Cerebellar nuclear complex (tissue), 1 donor: ENCODE results near the gene RNF44.
"Not testable (repeated sequence)": the region's sequence is repeated elsewhere in the genome, so short reads cannot be mapped to it uniquely, and the experiment has no call there.

Experiments used
- DNase-seq, 2 experiments: peaks; one replicate each; lab custom pipeline; 2025; lab: John Stamatoyannopoulos, UW

The RNF44 gene

DNA sequence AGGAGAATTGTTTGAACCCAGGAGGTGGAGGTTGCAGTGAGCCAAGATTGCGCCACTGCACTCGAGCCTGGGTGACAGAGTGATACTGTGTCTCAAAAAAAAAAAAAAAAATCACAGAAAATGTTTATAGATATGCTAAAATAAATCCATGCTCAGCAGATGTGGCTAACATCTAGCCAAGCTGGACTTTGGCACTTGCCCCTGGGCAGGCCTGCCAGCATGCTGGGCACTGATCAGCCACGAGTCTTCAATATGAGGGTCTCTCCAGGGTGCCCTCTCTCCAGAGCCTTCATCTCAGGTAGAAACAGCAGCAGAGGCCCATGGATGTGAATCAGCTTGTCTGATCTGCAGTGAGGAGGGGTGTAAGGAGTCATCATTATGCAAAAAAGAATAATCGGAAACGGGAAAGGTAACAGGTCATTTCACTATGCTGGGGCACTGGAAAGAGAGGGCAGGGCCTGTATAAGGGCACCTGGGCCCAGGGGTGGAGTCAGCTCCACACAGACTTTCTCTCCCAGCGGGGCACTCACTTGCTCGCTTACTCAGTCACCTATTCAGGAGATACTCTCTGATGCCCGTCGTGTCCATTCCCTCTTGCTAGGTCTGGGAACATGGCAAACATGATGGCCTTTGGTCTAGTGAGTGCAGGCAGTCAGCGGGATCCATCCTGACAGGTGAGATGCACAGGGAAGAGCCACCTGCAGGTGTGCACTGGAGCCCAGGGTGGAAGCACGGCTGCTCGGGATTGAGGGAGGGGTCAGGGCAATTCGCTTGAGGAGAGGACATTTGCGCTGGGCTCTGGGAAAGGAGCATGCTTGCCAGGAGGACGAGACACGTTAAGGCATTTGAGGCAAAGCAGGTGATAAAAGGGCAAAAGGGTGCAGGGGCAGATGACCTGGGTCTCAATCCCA lies 17.1 kb downstream of the RNF44 start:
- no peak for DNase-seq

DNA sequence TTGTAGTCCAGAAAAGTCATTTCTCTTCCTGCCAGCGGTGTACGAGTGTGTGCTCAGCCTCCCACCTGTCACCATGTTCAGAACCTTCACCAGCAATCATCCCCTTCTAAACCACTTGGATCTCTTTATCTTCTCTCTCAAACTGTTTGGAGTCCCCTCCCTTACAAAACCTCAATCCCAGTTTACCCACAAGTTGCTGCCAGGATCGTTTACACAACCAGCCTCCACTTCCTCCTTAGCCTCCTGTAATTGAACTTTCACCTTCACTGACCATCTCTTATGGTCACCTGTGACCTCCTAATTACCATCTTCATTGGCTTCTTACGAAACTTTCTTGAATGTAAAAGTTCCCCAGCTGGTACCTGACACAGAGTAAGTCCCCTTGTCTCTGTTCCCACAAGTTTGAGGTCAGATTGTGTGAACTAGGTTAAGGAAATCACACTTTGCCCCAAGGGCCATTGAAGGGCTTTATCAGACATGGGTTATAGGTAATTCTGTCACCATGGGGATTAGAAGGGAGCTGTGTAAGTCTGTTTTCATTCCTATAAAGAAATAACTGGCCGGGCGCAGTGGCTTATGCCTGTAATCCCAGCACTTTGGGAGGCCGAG lies 20.0 kb downstream of the RNF44 start:
- no peak for DNase-seq

GRCh38 chr5:176515396-176515795 lies 21.8 kb downstream of the RNF44 start:
- DNase-seq = no peak

- DNase-seq = no peak
Observed at GRCh38 chr5:176514244-176514950, 22.8 kb downstream of the RNF44 start.

- DNase-seq = no peak
Observed at GRCh38 chr5:176513788-176514187, 23.4 kb downstream of the RNF44 start.

GRCh38 chr5:176508603-176509002 lies 28.6 kb downstream of the RNF44 start:
- DNase-seq = no peak

DNA sequence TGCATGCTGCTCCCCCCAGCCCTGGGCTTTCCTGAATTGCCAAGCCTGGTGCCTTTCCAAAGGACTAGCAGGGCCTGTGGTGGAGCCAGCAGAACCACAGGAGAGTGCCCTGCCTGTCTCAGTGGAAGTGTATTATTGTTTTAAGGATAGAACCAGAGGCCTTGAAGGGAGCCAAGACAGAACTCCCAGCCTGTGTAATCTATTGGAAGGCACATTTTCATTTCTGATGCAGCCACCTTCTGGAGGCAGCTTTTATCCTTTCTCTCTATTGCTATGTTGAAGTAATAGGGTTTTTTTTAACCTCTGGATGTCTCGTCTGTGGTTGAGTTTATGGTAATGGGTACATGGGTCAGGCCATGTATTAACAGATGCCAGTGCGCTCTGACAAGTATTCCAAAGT lies 29.3 kb downstream of the RNF44 start:
- DNase-seq = no peak

GRCh38 chr5:176503496-176503895 lies 33.7 kb downstream of the RNF44 start:
- DNase-seq = no peak

GRCh38 chr5:176501333-176501732 lies 35.9 kb downstream of the RNF44 start:
- no peak for DNase-seq

GRCh38 chr5:176500511-176500910 lies 36.7 kb downstream of the RNF44 start:
- no peak for DNase-seq

- DNase-seq = no peak
Observed at GRCh38 chr5:176499273-176499672, 37.9 kb downstream of the RNF44 start.

GRCh38 chr5:176497852-176498251 lies 39.4 kb downstream of the RNF44 start:
- no peak for DNase-seq

DNA sequence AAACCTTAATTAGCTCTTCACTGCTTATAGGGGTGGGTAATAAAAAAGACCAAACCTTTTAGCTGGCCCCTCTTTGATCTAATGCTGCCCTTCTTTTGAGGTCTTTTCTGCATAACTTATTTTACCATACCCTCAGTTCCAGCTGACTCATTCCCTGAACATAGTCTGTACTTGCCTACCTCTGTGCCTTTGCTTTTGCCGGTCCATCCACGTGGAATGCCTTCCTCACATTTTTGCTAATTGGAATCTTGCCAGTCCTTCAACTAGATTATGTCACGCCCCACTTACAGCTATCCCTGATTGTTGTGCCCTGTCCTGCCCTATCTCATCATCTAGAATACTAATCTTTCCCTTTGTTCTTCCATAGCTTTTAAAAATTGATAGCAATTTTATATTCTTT lies 44.8 kb downstream of the RNF44 start:
- DNase-seq = no peak

DNA sequence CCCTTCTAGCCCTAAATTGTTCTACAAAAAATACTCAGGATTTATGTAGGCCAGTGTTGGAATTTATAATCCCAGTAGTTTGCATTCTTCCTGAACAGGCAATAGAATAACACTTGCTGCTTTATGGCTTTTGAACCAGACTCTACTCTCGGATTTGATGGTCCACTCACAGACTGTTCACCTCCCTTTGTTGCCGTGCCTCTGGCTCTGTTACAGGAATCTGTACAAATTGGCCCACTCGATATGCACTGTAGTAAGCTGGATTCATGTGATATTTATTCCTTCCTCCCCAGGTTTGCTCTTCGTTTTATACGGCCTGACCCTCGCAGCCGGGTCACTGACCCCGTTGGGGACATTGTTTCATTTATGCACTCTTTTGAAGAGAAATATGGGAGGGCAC lies 45.3 kb downstream of the RNF44 start:
- no peak for DNase-seq

DNA sequence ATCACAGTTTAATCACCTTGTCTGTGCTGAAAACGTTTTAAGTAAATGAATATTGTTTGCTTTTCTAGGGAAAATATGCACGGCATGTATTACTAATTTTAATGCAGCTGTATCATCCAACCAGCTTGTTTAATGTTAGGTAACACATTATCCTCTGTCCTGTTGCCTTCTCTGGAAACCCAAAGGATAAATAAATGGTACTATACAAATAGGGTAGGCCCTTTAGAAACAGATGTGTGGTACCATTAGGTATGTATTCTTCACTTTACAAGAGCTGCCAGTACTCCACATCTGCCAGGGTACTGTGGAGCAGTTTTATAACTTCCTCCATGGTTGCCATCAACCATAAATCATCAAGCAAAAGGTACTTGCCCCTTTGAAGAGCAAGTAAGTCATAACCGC lies 46.1 kb downstream of the RNF44 start:
- no peak for DNase-seq

DNA sequence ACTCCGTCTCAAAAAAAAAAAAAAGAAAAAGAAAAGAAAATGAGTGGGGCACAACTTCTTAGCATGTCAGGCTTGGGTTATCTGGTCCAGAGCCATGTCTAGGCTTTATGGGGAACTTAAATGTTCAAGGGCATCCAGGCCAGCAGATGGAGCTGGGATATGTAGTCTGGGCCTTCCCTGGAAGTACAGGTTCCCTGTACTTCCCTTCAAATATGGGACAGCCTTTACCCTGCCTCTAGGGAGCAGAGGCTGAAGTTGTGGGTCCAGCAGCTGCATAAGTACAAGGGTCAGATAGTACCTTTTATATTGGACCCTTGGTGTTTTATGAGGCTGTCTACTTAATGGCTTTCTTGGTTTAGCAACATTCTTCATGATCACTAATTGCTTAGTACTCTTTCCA lies 46.9 kb downstream of the RNF44 start:
- DNase-seq = no peak

GRCh38 chr5:176489077-176489476 lies 48.1 kb downstream of the RNF44 start:
- no peak for DNase-seq

GRCh38 chr5:176487160-176487559 lies 50.0 kb downstream of the RNF44 start:
- not testable (repeated sequence) for DNase-seq

DNA sequence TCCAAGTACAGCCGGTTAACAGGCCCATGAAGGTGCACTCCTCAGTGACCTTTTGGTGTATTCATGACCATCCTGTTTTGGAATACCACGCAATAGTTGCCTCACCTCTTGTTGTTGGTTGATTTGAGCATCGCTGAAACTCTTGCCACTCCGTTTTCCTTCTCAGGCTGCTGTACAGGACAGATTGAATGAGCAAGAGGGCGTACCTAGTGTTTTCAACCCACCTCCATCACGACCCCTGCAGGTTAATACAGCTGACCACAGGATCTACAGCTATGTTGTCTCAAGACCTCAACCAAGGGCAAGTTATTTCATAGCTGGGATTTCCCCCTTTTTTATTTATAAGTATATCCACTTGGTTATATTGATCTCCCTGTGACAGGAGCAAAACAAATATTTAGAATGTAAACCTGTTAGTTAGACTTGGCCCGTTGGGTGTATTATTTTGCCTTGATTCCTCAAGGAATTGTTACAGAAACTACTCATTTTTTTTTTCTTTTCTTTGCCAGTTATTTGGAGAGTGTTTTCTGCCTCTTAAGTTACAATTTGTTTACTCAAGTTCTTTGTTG lies 50.9 kb downstream of the RNF44 start:
- DNase-seq = no peak

GRCh38 chr5:176485176-176485575 lies 52.0 kb downstream of the RNF44 start:
- DNase-seq = no peak

DNA sequence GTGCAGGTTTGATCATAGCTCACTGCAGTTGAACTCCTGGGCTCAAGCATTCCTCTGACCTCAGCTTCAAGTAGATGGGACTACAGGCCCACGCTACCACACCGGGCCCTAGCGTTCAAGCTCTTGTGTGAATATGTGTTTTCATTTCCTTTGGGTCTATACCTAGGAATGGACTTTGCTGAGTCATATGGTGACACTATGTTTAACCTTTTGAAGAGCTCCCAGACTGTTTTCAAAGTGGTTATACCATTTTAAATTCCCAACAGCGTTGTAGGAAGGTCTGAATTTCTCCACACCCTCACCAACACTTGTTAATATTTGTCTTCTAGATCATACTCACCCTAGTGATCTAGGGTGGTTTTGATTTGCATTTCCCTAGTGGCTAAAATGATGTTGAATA lies 55.5 kb downstream of the RNF44 start:
- no peak for DNase-seq
